Calu3 (cell line): Measurements from ENCODE around the gene CALD1. TPM values are rescaled to one million over a fixed set of nuclear protein-coding genes. Genes with fewer than 3 reads are reported as not detected.

Source experiments
- BruUV-seq: library from RNA; stranded (reverse); fragments of 400-500 nt; replicated peaks from 2 replicates; lab custom pipeline; 2021; lab: Mats Ljungman, UMichigan
- CTCF ChIA-PET: fragments of 300-600 bp; sonication (Branson Sonifier 250); formaldehyde crosslinking; loops from one replicate; lab custom pipeline; 2022; ENCODE audit warnings: antibody characterized with exemption; lab: Charles Lee
- DNase-seq: peaks from one replicate; pipeline ENCODE4 v3.0.0; 2022
- H3K27ac Mint-ChIP-seq: one replicate; pipeline ENCODE4 v1.8.0; 2022; ENCODE audit warnings: mixed read lengths; ENCODE audit not compliant: unreplicated experiment
- H3K27me3 Mint-ChIP-seq: one replicate; pipeline ENCODE4 v1.8.0; 2022; ENCODE audit warnings: mixed read lengths; ENCODE audit not compliant: unreplicated experiment
- H3K36me3 Mint-ChIP-seq: one replicate; pipeline ENCODE4 v1.8.0; 2022; ENCODE audit warnings: mild to moderate bottlenecking, moderate library complexity, mixed read lengths; ENCODE audit not compliant: insufficient read depth, unreplicated experiment
- H3K4me1 Mint-ChIP-seq: one replicate; pipeline ENCODE4 v1.8.0; 2022; ENCODE audit warnings: mild to moderate bottlenecking, low read depth, mixed read lengths; ENCODE audit not compliant: unreplicated experiment
- H3K4me3 Mint-ChIP-seq: one replicate; pipeline ENCODE4 v1.8.0; 2022; ENCODE audit warnings: mild to moderate bottlenecking, low read depth, moderate library complexity, mixed read lengths; ENCODE audit not compliant: unreplicated experiment
- H3K9me3 Mint-ChIP-seq: one replicate; pipeline ENCODE4 v1.8.0; 2022; ENCODE audit warnings: low read depth, mixed read lengths; ENCODE audit not compliant: unreplicated experiment
- intact Hi-C: fragments of 100-400 bp; cut with micrococcal nuclease; formaldehyde crosslinking; loops from one replicate; pipeline ENCODE4 v1.10.0; 2022; ENCODE audit not compliant: unreplicated experiment
- total RNA-seq: library from RNA; stranded (reverse); gene quantifications from 2 replicates; pipeline ENCODE4 v1.2.3, GENCODE V29; 2022
- TF ChIP-seq, protein P1 (sequence below): fragments of 200-600 bp; IDR thresholded peaks from one replicate; pipeline ENCODE4 v1.8.0; 2022; ENCODE audit warnings: antibody characterized with exemption; ENCODE audit not compliant: unreplicated experiment

CALD1 gene
- total RNA-seq, 1 experiment from 2014 or later: 9.3 TPM

DNA sequence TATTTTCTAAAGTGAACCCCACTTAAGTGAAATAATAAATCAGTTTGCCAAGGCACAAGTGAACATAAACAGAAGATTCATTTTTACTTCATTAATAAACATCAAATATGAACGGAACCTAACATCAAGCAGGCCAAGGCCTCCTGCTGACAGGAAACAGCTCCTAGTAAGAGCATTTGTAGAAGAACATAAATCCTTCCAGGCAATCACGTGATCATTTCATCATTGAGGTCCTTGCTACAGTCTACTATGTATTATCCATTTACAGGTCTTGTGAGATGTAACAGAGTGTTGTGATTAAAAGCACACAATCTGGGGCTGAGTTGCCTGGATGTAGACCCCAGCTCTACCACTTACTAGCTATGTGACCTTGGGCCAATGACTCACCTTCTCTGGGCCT, 70.6 kb downstream of the CALD1 start:
- TF ChIP-seq, protein P1, sequence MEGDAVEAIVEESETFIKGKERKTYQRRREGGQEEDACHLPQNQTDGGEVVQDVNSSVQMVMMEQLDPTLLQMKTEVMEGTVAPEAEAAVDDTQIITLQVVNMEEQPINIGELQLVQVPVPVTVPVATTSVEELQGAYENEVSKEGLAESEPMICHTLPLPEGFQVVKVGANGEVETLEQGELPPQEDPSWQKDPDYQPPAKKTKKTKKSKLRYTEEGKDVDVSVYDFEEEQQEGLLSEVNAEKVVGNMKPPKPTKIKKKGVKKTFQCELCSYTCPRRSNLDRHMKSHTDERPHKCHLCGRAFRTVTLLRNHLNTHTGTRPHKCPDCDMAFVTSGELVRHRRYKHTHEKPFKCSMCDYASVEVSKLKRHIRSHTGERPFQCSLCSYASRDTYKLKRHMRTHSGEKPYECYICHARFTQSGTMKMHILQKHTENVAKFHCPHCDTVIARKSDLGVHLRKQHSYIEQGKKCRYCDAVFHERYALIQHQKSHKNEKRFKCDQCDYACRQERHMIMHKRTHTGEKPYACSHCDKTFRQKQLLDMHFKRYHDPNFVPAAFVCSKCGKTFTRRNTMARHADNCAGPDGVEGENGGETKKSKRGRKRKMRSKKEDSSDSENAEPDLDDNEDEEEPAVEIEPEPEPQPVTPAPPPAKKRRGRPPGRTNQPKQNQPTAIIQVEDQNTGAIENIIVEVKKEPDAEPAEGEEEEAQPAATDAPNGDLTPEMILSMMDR: no peak
- H3K4me3 Mint-ChIP-seq: no peak overlapping the region
- DNase-seq: no peak
- peaks cover 8% of the 10 kb centered on the region for H3K4me1 Mint-ChIP-seq
- H3K36me3 Mint-ChIP-seq: peaks cover under 1% of the 10 kb centered on the region
- no peaks in the 10 kb centered on the region for H3K9me3 Mint-ChIP-seq
- intact Hi-C loops: no loop called here
- CTCF ChIA-PET: no interaction called here
- BruUV-seq: no TSS peak
- H3K27me3 Mint-ChIP-seq: no peaks in the 10 kb centered on the region
- H3K27ac Mint-ChIP-seq: no peak overlapping the region

DNA sequence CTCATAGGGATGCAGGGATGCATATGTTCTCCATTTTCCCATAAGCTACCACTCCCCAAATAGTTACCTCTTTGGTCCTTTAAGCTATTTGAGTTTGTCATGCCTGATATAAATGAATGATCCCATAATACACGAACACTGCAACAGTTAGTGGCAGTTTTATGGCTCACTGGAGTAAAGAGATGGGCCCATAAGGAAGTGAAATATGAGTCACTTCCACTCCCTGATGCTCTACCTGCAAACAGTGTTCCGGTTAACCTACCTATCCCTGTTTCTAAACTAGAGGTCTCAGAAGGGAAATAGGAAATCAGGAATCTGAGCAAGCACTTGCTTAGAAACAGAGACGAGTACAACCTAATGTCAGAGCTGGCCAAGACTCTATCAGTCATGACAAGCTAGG, 71.7 kb downstream of the CALD1 start:
- H3K4me1 Mint-ChIP-seq: no peaks in the 10 kb centered on the region
- CTCF ChIA-PET: no interaction called here
- no peak overlapping the region for H3K4me3 Mint-ChIP-seq
- H3K27ac Mint-ChIP-seq: no peak overlapping the region
- DNase-seq: no peak
- TF ChIP-seq, protein P1: no peak
- no peaks in the 10 kb centered on the region for H3K36me3 Mint-ChIP-seq
- intact Hi-C loops: no loop called here
- no peaks in the 10 kb centered on the region for H3K27me3 Mint-ChIP-seq
- no peaks in the 10 kb centered on the region for H3K9me3 Mint-ChIP-seq
- BruUV-seq: no TSS peak

DNA sequence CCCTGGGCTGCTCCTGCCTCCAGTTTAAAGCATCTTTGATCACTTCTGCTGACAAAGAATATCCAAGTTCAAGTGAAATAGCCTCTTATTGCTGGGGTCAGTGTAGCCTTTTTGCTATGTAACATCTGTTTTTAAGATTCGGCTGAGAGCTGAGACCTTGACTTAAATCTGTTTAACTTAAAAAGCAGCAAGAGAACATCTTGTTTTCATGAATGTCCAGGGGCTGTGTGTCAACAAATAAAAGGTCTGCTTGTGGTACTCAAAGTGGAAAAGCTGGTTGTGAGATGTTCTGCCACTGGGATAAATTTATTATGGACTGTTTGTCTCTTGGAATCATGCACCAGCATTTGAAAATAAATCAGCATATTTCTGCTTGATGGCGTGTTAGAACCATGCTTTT, 73.2 kb downstream of the CALD1 start:
- H3K9me3 Mint-ChIP-seq: no peaks in the 10 kb centered on the region
- no peak overlapping the region for H3K27ac Mint-ChIP-seq
- intact Hi-C loops: no loop called here
- no peaks in the 10 kb centered on the region for H3K27me3 Mint-ChIP-seq
- no peaks in the 10 kb centered on the region for H3K36me3 Mint-ChIP-seq
- TF ChIP-seq, protein P1: no peak
- DNase-seq: no peak
- BruUV-seq: no TSS peak
- CTCF ChIA-PET: interaction anchor here (1.1 kb wide), 1 partner anchor 61 kb away, joined by 3 read pairs; no protein-coding TSS in a partner anchor
- no peaks in the 10 kb centered on the region for H3K4me1 Mint-ChIP-seq
- no peak overlapping the region for H3K4me3 Mint-ChIP-seq

DNA sequence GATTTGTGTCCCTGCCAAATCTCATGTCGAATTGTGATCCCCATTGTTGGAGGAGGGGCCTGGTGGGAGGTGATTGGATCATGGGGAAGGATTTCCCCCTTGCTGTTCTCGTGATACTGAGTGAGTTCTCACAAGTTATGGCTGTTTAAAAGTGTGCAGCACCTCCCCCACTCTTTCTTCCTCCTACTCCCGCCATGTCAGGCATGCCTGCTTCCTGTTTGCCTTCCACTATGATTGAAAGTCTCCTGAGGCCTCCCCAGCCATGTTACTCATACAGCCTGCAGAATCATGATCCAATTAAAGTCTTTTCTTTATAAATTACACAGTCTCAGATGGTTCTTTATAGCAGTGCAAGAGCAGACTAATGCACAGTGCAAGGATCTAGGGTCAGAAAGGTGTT, 75.4 kb downstream of the CALD1 start:
- intact Hi-C loops: no loop called here
- TF ChIP-seq, protein P1: no peak
- no peaks in the 10 kb centered on the region for H3K4me1 Mint-ChIP-seq
- CTCF ChIA-PET: no interaction called here
- no peak for DNase-seq
- no peaks in the 10 kb centered on the region for H3K36me3 Mint-ChIP-seq
- H3K9me3 Mint-ChIP-seq: no peaks in the 10 kb centered on the region
- no TSS peak for BruUV-seq
- no peaks in the 10 kb centered on the region for H3K27me3 Mint-ChIP-seq
- H3K4me3 Mint-ChIP-seq: no peak overlapping the region
- no peak overlapping the region for H3K27ac Mint-ChIP-seq
